Neural progenitor cell (in vitro differentiated cells): ENCODE data around the gene MBOAT7.
"Not testable (repeated sequence)": the region's sequence is repeated elsewhere in the genome, so short reads cannot be mapped to it uniquely, and the experiment has no call there.

Source experiments
- EZH2 ChIP-seq: fragments of 200-600 bp; sonication (generic); IDR thresholded peaks from 2 replicates; pipeline ENCODE4 v1.6.1; 2017; ENCODE audit warnings: antibody characterized with exemption, mild to moderate bottlenecking, moderate library complexity
- EZH2phosphoT487 ChIP-seq: fragments of 200-600 bp; sonication (generic); IDR thresholded peaks from 2 replicates; pipeline ENCODE4 v1.6.1; 2017; ENCODE audit warnings: antibody characterized with exemption
- TF ChIP-seq, protein P1 (sequence below): fragments of 200-600 bp; sonication (generic); IDR thresholded peaks from 2 replicates; pipeline ENCODE4 v1.5.1; 2017; ENCODE audit warnings: antibody characterized with exemption, mild to moderate bottlenecking

DNA sequence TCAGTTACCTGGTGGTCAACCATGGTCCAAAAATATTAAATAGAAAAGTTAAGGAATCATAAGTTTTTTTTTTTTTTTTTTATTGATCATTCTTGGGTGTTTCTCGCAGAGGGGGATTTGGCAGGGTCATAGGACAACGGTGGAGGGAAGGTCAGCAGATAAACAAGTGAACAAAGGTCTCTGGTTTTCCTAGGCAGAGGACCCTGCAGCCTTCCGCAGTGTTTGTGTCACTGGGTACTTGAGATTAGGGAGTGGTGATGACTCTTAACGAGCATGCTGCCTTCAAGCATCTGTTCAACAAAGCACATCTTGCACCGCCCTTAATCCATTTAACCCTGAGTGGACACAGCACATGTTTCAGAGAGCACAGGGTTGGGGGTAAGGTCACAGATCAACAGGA, 24.8 kb upstream of the MBOAT7 start:
- TF ChIP-seq, protein P1, sequence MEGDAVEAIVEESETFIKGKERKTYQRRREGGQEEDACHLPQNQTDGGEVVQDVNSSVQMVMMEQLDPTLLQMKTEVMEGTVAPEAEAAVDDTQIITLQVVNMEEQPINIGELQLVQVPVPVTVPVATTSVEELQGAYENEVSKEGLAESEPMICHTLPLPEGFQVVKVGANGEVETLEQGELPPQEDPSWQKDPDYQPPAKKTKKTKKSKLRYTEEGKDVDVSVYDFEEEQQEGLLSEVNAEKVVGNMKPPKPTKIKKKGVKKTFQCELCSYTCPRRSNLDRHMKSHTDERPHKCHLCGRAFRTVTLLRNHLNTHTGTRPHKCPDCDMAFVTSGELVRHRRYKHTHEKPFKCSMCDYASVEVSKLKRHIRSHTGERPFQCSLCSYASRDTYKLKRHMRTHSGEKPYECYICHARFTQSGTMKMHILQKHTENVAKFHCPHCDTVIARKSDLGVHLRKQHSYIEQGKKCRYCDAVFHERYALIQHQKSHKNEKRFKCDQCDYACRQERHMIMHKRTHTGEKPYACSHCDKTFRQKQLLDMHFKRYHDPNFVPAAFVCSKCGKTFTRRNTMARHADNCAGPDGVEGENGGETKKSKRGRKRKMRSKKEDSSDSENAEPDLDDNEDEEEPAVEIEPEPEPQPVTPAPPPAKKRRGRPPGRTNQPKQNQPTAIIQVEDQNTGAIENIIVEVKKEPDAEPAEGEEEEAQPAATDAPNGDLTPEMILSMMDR = not testable (repeated sequence)
- TF ChIP-seq EZH2, EZH2phosphoT487: not testable (repeated sequence)
